NCI-H2227 (cell line): ENCODE data around the gene FAM193A.

ENCODE experiments used
- DNase-seq: peaks from one replicate; lab custom pipeline; 2025; ENCODE audit not compliant: unreplicated experiment; lab: John Stamatoyannopoulos, UW

Gene FAM193A

GRCh38 chr4:2688281-2688680 is 151.8 kb downstream of the FAM193A start:
- DNase-seq = no peak

GRCh38 chr4:2688697-2689096 is 152.2 kb downstream of the FAM193A start:
- DNase-seq = no peak

- no peak for DNase-seq
These were observed 152.7 kb downstream of the FAM193A start for GRCh38 chr4:2689114-2689513.

DNA sequence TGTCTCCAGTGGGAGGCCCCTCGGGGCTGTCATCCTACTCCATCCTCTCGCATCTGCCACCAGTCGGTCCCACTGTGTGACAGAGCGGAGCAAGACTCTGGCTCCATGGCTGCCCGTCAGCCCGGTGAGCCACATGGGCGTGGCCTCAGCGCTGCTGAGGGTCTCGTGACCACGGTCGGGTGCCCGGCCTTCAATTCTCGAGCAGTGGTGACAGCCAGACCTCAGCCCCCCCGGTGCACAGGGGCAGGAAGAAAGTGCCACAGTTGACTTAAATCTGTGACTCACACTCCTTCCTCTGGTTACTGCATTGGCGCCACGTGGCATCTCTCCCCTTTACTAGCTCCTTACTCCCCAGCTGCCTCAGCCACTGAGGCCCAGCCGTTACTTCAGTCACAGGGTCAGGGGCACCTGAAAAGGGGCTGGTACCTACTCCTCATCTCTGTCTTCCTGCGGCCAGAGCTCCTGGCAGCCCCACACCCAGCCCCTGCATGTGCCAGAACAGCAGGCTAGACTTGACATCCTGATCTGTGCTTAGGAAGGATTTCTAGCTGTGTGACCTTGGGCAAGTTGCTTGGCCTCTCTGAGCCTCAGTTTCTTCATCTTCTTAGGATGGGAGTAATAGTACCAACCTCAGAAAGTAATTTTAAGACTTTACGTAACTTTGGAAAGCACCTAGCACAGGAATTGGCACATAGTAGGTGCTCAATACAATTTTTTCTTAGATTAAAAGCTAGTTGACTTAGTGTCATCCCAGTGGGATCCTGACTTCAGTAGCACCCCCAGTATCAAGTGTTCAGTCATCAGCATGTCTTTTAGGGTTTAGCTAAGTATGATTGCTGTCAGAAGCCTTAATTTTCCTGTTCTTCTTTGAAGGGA is 153.6 kb downstream of the FAM193A start:
- DNase-seq = no peak

DNA sequence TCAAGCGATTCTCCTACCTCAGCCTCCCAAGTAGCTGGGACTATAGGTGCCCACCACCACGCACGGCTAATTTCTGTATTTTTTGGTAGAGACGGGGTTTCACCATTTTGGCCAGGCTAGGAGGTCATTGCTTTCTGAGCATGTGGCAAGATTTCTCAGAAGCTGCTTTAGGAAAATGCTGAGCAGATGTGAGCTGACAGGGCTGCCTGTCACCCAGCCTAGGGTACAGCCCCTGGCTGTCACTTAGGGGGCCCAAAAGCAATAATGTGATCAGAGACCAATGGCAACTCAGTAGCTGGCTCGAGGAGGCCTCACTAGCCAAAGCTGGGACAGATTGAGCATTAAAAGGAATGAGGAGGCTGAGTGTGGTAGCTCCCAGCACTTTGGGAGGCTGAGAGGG is 154.9 kb downstream of the FAM193A start:
- no peak for DNase-seq

DNA sequence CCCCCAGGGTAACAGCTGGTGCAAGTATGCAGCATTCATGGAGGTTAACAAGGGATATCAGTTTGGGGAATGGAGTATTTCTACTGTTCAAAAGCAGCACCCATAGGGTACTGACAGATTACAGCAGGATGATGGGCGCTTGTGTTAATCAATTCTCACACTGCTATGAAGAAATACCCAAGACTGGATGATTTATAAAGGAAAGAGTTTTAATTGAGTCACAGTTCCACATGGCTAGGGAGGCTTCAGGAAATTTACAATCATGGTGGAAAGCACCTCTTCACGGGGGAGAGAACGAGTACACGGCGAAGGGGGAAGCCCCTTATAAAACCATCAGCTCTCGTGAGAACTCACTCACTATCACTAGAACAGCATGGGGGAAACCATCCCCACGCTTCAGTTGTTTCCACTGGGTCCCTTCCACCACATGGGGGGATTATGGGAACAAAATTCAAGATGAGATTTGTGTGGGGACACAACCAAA is 155.5 kb downstream of the FAM193A start:
- no peak for DNase-seq

DNA sequence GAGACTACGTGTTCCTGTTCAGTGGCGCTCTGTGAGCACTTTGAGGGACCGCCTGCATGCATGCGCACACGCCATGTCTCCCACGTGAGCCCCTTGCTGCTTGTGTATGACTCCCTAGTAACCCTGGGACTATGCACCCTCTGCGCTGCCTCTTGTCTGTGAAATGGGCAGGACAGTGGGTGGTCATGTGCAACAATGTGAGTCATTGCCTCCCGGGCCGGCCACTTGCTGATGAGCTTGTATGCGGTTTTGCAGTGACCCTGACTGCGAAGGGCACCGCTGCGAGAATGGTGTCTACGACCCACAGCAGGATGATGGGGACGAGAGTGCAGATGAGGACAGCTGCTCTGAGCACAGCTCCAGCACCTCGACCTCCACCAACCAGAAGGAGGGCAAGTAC is 158.2 kb downstream of the FAM193A start:
- DNase-seq = no peak

DNA sequence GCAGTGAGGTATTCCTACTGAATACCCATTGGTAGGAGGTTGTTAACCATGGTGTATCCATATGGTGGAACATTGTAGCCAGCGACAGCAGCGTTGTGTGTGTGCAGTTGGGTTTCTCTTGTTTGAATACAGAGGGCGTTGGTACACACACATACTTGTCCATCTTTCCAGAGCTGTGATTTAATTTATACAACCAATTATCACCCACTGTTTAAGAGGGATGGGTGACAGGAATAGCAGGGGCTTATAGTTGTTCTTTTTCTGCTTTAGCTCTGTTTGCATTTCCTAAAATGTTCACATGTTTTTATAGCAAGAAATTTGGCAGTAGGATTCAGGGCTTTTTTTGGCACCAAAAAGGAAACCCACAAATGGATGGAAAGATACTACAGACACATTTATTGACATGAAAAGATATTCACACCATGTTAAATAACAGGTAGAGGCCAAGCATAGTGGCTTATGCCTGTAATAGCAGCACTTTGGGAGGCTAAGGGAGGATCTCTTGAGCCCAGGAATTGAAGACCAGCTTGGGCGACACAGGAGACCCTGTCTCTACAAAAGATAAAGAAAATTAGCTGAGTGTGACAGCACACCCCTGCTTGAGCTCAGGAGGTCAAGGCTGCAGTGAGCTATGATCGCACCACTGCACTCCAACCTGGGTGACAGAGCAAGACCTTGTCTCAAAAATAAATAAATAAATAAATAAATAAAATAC is 159.1 kb downstream of the FAM193A start:
- no peak for DNase-seq

DNA sequence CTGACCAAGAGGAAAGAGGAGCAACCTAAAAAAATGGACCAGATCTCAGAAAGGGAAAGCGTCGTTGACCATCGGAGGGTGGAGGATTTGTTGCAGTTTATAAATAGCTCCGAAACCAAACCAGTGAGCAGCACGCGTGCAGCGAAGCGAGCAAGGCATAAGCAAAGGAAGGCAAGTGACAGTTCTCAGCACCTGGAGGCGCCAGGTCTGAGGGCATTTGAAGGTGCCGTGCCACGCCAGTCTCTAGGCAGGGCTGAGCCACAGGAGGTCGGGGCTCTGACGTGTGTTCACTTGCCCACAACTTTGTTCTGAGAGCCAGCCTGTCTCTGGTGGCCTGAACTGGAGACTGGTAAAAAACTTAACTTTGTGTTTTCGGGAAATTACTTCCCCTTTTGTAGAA is 160.0 kb downstream of the FAM193A start:
- no peak for DNase-seq

- no peak for DNase-seq
These were observed 161.6 kb downstream of the FAM193A start for GRCh38 chr4:2697995-2698414.

GRCh38 chr4:2698504-2698903 is 162.1 kb downstream of the FAM193A start:
- DNase-seq = no peak

DNA sequence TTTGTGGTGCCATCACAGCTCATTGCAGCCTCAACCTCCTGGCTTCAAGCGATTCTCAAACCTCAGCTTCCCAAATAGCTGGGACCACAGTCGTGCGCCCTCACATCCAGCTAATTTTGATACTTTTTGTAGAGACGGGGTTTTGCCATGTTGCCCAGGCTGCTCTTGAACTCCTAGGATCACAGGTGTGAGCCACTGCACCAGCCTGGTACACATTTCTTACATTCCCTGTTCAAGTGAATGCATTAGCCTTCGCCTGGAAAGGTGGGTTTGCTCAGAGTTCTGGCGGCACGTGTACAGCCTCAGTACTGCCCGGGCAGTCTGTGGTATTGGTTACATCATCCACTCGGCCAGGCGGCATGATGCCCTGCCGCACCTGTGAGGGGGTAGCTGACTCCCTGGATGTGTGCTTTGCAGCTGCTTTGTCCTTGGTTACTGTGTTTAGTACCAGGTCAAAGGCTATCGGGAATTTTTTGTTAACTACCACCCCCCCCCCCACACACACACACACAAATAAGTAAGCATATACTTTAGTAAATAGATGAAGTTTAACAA is 162.6 kb downstream of the FAM193A start:
- DNase-seq = no peak

DNA sequence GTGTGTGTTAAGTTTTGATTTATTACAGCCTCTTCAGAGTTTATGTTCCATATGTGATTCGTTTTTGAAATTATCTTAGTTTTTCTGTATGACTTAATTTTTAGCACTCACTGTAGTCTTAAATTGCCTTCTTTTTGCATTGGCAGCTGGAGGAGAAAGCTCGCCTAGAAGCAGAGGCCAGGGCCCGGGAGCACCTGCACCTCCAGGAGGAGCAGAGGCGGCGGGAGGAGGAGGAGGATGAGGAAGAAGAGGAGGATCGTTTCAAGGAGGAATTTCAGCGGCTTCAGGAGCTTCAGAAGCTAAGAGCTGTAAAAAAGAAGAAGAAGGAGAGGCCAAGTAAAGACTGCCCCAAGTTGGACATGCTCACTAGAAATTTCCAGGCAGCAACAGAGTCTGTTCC is 163.1 kb downstream of the FAM193A start:
- DNase-seq = no peak

DNA sequence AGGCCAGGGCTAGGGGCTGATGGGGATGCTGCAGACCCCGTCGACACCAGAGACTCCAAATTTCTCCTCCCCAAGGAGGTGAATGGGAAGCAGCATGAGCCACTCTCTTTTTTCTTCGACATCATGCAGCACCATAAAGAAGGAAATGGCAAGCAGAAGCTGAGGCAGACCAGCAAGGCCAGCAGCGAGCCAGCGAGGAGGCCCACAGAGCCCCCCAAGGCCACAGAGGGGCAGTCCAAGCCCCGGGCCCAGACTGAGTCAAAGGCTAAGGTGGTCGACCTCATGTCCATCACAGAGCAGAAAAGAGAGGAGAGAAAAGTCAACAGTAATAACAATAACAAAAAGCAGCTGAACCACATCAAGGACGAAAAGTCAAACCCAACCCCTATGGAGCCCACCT is 163.6 kb downstream of the FAM193A start:
- no peak for DNase-seq

DNA sequence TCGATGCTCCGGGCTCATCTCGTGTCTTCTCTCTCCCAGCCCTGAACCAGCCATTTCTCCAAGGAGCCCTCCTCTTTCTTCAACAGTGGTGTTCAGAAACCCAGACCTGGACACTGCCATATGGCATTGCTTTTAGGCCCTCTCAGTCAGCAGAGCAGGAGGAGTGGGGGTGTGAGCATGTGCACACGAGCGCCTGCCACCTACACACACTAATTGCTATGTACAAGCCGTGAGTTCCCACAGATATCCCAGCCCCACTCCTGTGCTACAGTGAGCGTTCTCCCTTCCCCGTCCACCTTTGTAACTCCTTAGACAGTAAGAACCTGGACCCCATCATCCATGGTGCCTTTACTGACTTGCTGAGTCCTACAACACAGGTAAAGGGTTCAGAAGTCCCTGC is 165.9 kb downstream of the FAM193A start:
- DNase-seq = no peak

GRCh38 chr4:2702770-2703169 is 166.3 kb downstream of the FAM193A start:
- no peak for DNase-seq

GRCh38 chr4:2712261-2712842 is 175.9 kb downstream of the FAM193A start:
- DNase-seq = peak; percentile 4

DNA sequence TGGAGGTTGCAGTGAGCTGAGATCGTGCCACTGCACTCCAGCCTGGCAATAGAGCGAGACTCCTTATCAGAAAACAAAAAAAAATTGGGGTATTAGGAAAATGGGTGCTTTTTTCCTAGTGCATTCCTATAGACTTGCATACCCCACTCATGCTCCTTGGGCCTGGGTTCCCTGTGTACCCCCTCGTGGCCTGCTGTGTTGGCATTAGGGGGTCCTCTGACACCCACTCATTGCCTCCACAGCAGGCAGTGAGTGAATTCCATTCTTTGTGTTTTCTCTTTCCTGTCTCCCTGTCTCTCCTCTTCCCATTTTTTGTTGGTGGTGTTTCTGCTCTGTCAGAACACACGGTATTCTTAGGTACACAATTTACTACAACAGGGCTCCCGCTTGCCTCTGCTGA is 176.9 kb downstream of the FAM193A start:
- DNase-seq = no peak

GRCh38 chr4:2714061-2714770 is 177.8 kb downstream of the FAM193A start:
- DNase-seq = no peak

- no peak for DNase-seq
These were observed 178.5 kb downstream of the FAM193A start for GRCh38 chr4:2714918-2715317.

GRCh38 chr4:2715426-2715825 is 179.0 kb downstream of the FAM193A start:
- no peak for DNase-seq
